ENCODE results near the gene TC2N.
"Not testable (repeated sequence)": the region's sequence is repeated elsewhere in the genome, so short reads cannot be mapped to it uniquely, and the experiment has no call there.

TC2N gene

DNA sequence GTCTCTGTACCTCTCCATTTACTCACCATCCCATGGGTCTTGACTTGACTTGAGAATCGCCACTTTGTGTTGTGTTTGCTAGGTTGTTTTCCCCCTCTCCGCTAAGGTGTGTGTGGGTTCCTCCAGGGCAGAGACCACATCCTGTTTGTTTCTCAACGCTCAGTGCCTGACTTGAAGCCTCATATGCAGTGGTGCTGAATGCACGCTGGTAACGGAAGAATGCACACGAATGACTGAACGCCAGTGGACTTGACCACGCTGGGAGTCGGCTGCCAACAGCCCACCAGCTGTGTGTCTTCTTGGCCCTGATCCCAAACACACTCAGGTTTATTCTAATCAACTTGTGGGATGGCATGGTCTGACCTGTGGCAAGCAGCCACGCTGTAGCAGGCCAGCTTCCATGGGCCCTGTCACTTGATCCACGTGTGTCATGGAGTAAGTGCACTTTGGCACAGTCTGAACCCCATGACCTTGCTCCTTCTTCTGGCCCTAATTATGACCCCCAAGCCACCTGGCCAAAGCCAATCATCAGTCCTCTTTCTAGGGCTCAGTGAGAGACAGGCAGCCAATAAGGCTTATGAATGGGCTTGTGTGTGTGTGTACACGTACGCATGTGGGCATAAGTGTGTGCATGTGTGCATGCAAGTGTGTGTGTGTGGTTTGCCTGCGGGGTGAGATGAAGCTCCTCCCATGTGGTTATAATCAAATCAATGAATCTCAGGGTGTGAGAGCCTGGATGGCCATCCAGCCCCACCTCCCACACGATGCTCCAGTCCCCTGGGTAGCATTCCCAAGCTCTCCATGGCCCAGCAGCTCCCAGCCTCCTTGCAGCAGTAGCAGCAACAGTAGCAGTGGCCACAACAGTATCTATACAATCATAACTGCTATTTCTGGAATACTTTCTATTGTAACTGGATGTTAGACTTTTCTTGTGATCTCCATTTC lies 6.4 kb upstream of the TC2N start:
- Histone ChIP-seq H3K4me1 (ENCODE audit: insufficient read depth, insufficient read length) (peaks cover 4% of the 10 kb centered on the region), H3K9ac (ENCODE audit: insufficient read length, low read depth) (no peak overlapping the region), H3K27me3 (ENCODE audit: insufficient read depth, insufficient read length) (no peaks in the 10 kb centered on the region), H3K9me3 (ENCODE audit: insufficient read depth, low read length) (no peaks in the 10 kb centered on the region), H3K4me3 (ENCODE audit: insufficient read length, low read depth) (no peak overlapping the region), H3K36me3 (ENCODE audit: insufficient read depth, insufficient read length, low read length) (no peaks in the 10 kb centered on the region)
- no peak for DNase-seq (ENCODE audit: low read depth, low spot score)
- no peak for TF ChIP-seq YY1 (IDR thresholded peaks at IDR 0.05; ENCODE audit: insufficient read depth, insufficient read length)
- no peak for TF ChIP-seq SUZ12 (IDR thresholded peaks at IDR 0.05; ENCODE audit: extremely low read depth, insufficient read depth, insufficient read length)
- no peak for TF ChIP-seq ZNF274 (IDR thresholded peaks at IDR 0.05; ENCODE audit: low read depth, low read length)

DNA sequence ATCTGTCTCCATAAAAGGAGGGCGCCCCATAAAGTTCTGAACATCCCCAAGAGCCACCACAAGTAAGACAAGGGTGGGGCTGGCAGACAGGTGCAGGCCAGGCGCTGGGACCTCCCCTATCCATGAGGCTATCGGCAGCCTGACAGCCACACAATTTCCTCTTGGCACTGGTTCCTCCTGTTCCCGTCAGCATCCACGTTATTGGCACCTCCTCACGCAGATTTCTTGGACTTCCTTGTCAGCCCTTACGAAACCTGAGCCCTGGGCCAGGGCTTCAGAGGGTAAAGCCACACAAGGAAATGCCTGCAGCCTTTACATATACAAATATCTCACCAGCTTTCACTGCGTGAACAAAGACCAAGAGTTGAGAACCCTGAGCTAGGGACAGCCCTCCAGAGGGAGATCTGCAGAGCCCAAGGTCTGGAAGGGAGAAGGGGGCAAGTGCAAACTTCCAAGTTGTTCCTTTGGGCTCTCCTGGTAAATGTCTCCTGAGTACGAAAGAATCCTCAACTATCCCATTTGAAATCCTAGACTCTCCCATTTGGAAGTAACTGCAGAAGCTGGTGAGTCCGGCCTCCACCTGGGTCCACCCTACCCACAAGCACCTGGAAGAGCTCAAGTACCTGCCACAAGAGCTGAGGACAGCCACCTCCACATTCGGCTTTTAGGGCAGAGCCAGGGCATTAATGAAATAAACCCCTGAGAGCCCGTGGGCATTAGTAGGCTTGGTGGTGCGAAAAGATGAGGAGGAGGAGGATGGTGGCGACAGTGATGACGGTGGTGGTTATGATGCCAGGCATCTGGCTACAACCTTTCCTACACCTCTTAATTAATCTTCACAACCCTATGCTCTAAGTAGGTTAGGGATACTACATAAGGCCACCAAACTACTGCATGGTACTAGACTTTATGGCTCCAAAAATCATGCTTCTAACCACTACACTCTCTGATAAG lies 5.5 kb upstream of the TC2N start:
- Histone ChIP-seq H3K4me3 (ENCODE audit: insufficient read length, low read depth) (no peak overlapping the region), H3K27me3 (ENCODE audit: insufficient read depth, insufficient read length) (no peaks in the 10 kb centered on the region), H3K9me3 (ENCODE audit: insufficient read depth, low read length) (no peaks in the 10 kb centered on the region), H3K36me3 (ENCODE audit: insufficient read depth, insufficient read length, low read length) (no peaks in the 10 kb centered on the region), H3K4me1 (ENCODE audit: insufficient read depth, insufficient read length) (peaks cover 4% of the 10 kb centered on the region), H3K9ac (ENCODE audit: insufficient read length, low read depth) (no peak overlapping the region)
- no peak for DNase-seq (ENCODE audit: low read depth, low spot score)
- TF ChIP-seq YY1 (IDR thresholded peaks at IDR 0.05; ENCODE audit: insufficient read depth, insufficient read length) (no peak), SUZ12 (IDR thresholded peaks at IDR 0.05; ENCODE audit: extremely low read depth, insufficient read depth, insufficient read length) (no peak), ZNF274 (IDR thresholded peaks at IDR 0.05; ENCODE audit: low read depth, low read length) (no peak)

DNA sequence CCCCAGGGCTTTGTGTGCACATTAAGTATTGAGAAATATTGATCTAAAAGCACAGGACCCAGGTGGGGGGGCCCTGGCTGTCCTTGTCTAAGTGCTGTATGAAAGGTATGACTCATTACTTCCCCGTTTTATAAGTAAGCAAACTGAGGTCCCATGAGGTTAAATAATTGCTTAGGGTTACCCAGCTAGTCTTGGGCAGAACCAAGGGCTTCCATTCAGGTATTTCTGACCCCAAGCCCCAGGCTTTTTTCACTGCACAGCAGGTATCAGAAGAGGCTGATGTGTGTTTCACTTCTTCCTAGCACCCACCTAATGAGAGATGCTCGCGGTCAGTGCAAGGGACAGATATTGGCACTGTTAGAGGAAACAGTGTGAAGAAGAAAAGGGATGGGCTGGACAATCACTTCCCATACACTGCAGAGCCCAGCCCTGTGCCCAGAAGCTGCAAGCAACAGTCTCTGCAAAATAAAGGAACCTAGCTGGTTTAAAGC lies 4.7 kb upstream of the TC2N start:
- H3K36me3 ChIP-seq (ENCODE audit: insufficient read depth, insufficient read length, low read length) = no peaks in the 10 kb centered on the region
- H3K4me1 ChIP-seq (ENCODE audit: insufficient read depth, insufficient read length) = peaks cover 4% of the 10 kb centered on the region

DNA sequence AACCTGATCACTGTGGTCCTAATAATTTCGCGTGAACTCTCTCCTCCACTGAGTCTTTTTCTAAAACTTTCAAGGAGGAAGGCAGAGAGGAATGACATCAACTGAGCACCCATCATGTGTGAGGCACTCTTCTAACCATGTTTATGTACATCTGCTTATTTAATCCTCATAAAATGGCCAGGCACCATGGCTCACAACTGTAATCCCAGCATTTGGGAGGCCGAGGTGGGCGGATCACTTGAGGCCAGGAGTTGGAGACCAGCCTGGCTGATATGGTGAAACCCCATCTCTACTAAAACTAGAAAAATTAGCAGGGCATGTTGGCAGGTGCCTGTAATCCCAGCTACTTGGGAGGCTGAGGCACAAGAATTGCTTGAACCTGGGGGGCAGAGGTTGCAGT lies 4.1 kb upstream of the TC2N start:
- H3K9ac ChIP-seq (ENCODE audit: insufficient read length, low read depth); DNase-seq (ENCODE audit: low read depth, low spot score); H3K4me3 ChIP-seq (ENCODE audit: insufficient read length, low read depth); H3K27me3 ChIP-seq (ENCODE audit: insufficient read depth, insufficient read length); H3K36me3 ChIP-seq (ENCODE audit: insufficient read depth, insufficient read length, low read length); H3K4me1 ChIP-seq (ENCODE audit: insufficient read depth, insufficient read length); H3K9me3 ChIP-seq (ENCODE audit: insufficient read depth, low read length): not testable (repeated sequence)

More for the DNA sequence above, 4.7 kb upstream of the TC2N start:
- Histone ChIP-seq H3K4me3 (ENCODE audit: insufficient read length, low read depth) (no peak overlapping the region), H3K27me3 (ENCODE audit: insufficient read depth, insufficient read length) (no peaks in the 10 kb centered on the region), H3K9me3 (ENCODE audit: insufficient read depth, low read length) (no peaks in the 10 kb centered on the region), H3K9ac (ENCODE audit: insufficient read length, low read depth) (no peak overlapping the region)
- no peak for TF ChIP-seq YY1 (IDR thresholded peaks at IDR 0.05; ENCODE audit: insufficient read depth, insufficient read length)
- TF ChIP-seq SUZ12 (IDR thresholded peaks at IDR 0.05; ENCODE audit: extremely low read depth, insufficient read depth, insufficient read length) = no peak
- no peak for TF ChIP-seq ZNF274 (IDR thresholded peaks at IDR 0.05; ENCODE audit: low read depth, low read length)
- no peak for DNase-seq (ENCODE audit: low read depth, low spot score)

DNA sequence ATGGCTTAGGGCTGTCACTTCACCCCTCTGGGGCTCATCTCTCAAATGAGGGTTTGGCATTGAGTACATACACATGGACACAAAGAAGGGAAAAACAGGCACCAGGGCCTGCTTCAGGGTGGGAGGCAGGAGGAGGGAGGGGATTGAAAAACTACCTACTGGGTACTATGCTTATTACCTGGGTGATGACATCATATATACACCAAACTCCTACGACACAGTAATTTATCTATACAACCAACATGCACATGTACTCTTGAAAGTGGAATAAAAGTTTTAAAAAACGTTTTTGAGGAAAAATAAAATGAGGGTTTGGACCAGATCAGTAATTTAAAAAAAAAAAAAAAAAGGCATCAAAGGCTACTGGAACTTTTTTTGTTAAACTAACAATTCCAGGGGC lies 3.6 kb upstream of the TC2N start:
- no peak overlapping the region for H3K9ac ChIP-seq (ENCODE audit: insufficient read length, low read depth)
- no peaks in the 10 kb centered on the region for H3K36me3 ChIP-seq (ENCODE audit: insufficient read depth, insufficient read length, low read length)
- H3K9me3 ChIP-seq (ENCODE audit: insufficient read depth, low read length) = no peaks in the 10 kb centered on the region
- no peak for DNase-seq (ENCODE audit: low read depth, low spot score)
- H3K4me3 ChIP-seq (ENCODE audit: insufficient read length, low read depth) = no peak overlapping the region
- TF ChIP-seq YY1 (IDR thresholded peaks at IDR 0.05; ENCODE audit: insufficient read depth, insufficient read length) (no peak), SUZ12 (IDR thresholded peaks at IDR 0.05; ENCODE audit: extremely low read depth, insufficient read depth, insufficient read length) (no peak), ZNF274 (IDR thresholded peaks at IDR 0.05; ENCODE audit: low read depth, low read length) (no peak)
- H3K4me1 ChIP-seq (ENCODE audit: insufficient read depth, insufficient read length) = peaks cover 4% of the 10 kb centered on the region
- no peaks in the 10 kb centered on the region for H3K27me3 ChIP-seq (ENCODE audit: insufficient read depth, insufficient read length)

DNA sequence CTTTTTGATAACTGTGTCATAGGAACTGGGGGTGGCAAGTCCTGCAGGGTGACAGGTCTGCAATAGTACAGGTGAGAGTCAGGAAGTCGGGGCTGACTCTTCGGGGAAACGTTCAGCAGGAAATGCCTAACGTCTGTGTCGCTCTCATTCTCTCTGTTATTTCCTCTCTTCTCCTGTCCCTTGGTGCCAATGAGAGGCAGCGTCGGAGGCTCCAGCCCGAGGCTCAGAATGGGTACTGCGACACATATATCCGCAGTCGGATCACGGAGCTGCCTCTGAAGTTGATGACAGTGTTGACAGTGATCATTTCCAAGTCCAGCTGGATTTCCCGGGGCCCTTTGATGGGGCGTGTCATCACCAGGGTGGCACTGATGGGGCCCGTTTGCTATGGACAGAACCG lies 2.7 kb upstream of the TC2N start:
- Histone ChIP-seq H3K9me3 (ENCODE audit: insufficient read depth, low read length) (no peaks in the 10 kb centered on the region), H3K9ac (ENCODE audit: insufficient read length, low read depth) (no peak overlapping the region), H3K4me3 (ENCODE audit: insufficient read length, low read depth) (no peak overlapping the region), H3K36me3 (ENCODE audit: insufficient read depth, insufficient read length, low read length) (no peaks in the 10 kb centered on the region), H3K4me1 (ENCODE audit: insufficient read depth, insufficient read length) (peaks cover 4% of the 10 kb centered on the region), H3K27me3 (ENCODE audit: insufficient read depth, insufficient read length) (no peaks in the 10 kb centered on the region)
- TF ChIP-seq YY1 (IDR thresholded peaks at IDR 0.05; ENCODE audit: insufficient read depth, insufficient read length) = no peak
- TF ChIP-seq ZNF274 (IDR thresholded peaks at IDR 0.05; ENCODE audit: low read depth, low read length) = no peak
- TF ChIP-seq SUZ12 (IDR thresholded peaks at IDR 0.05; ENCODE audit: extremely low read depth, insufficient read depth, insufficient read length) = no peak
- DNase-seq (ENCODE audit: low read depth, low spot score) = no peak

DNA sequence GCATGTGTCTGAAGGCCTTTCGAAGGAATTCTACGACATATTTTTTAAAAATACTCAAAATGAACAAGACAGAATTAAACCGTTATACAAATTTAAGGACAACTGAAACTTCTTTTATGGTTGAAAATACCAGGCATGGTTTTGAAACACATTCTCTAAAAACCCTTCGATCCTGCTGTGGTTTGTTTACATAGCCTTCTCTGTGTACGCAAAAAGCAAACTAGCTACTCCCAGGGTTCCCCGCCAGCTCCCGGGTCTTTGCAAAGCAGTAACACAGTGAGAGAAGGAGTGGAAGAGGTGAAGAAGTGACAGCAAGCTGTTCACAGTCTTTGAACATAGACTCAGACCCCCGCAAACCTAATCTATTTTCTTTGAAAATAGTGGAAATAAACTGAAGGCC lies 2.2 kb upstream of the TC2N start:
- TF ChIP-seq SUZ12 (IDR thresholded peaks at IDR 0.05; ENCODE audit: extremely low read depth, insufficient read depth, insufficient read length) (no peak), YY1 (IDR thresholded peaks at IDR 0.05; ENCODE audit: insufficient read depth, insufficient read length) (no peak), ZNF274 (IDR thresholded peaks at IDR 0.05; ENCODE audit: low read depth, low read length) (no peak)
- Histone ChIP-seq H3K9me3 (ENCODE audit: insufficient read depth, low read length) (no peaks in the 10 kb centered on the region), H3K27me3 (ENCODE audit: insufficient read depth, insufficient read length) (no peaks in the 10 kb centered on the region), H3K4me3 (ENCODE audit: insufficient read length, low read depth) (no peak overlapping the region), H3K36me3 (ENCODE audit: insufficient read depth, insufficient read length, low read length) (no peaks in the 10 kb centered on the region), H3K9ac (ENCODE audit: insufficient read length, low read depth) (no peak overlapping the region), H3K4me1 (ENCODE audit: insufficient read depth, insufficient read length) (peaks cover 4% of the 10 kb centered on the region)
- DNase-seq (ENCODE audit: low read depth, low spot score) = no peak
